GM10248 (cell line): ENCODE results near the gene NLRC5.

Experiments used
- CTCF ChIA-PET: fragments of 300-600 bp; sonication (Branson Sonifier 250); formaldehyde crosslinking; extraction: SDS; loops from one replicate; lab custom pipeline; 2021; ENCODE audit warnings: antibody characterized with exemption; lab: Yijun Ruan, JAX
- POLR2A ChIA-PET: fragments of 350-650 bp; sonication (Branson Sonifier 250); formaldehyde crosslinking; extraction: SDS; loops from one replicate; lab custom pipeline; 2020; ENCODE audit warnings: antibody characterized with exemption; lab: Yijun Ruan, JAX
- DNase-seq: peaks from one replicate; pipeline ENCODE4 v3.0.0; 2012; ENCODE audit errors: extremely low spot score
- CTCF ChIP-seq: IDR thresholded peaks from 2 replicates; pipeline ENCODE4 v1.5.1; 2012; ENCODE audit warnings: mild to moderate bottlenecking, low read depth; ENCODE audit errors: extremely low read depth, missing control alignments, control extremely low read depth

The NLRC5 gene

DNA sequence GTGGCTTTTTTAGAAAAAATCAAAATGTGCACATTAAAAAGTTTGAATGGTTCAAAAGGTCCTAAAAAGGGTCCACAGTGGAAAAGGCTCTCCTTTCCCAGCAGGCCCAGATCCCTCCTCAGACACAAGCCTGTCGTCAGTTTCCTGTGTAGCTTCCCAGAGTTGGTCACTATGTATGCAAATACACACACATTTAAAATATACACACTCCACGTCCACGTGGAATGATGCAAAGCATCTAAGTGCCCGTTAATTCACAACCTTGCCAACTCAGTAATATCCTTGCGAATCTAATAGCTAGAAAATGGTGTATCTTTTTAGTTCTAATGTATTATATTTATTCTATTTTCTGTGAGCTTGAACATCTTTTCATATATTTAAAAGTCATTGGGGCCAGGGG lies 17.7 kb downstream of the NLRC5 start:
- ChIA-PET POLR2A (no interaction called here), CTCF (interaction anchor here (0.8 to 1.9 kb wide), 6 partner anchors 18 to 43 kb away, joined by 3 to 5 read pairs (median 4); no protein-coding TSS in a partner anchor)
- no peak for TF ChIP-seq CTCF
- DNase-seq = no peak

DNA sequence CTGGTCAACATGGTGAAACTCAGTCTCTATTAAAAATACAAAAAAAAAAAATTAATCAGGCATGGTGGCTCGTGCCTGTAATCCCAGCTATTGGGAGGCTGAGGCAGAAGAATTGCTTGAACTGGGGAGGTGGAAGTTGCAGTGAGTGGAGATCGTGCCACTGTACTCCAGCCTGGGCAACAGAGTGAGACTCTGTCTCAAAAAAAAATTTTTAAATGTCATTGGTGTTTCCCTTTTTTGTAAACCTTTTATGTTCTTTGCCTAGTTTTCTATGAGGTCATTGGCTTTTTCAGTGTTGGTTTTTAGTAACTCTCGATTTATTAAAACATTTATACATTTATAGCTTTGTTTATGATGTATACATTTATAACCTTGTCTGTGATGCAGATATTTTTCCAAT lies 18.2 kb downstream of the NLRC5 start:
- no peak for TF ChIP-seq CTCF
- no peak for DNase-seq
- ChIA-PET CTCF (interaction anchor here (0.8 to 1.9 kb wide), 6 partner anchors 26 to 44 kb away, joined by 3 to 5 read pairs (median 4); no protein-coding TSS in a partner anchor), POLR2A (no interaction called here)

DNA sequence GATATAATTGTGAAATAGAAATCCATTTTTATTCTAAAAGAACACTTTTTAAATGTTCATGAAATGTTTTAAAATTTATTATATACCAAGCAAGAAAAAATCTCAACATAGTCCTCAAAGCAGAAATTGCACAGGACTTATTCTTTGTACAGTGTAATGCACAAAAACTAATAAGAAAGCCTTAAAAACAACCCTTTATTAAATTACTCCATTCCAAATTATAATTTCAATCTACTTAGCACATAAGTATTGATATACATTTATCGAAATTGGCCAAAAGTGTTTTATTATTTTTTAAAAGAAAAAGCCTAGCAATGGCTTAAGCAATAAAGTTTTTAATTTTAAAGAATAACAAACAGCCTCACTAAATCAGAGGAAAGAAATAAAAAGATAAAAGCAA lies 19.1 kb downstream of the NLRC5 start:
- POLR2A ChIA-PET = no interaction called here
- TF ChIP-seq CTCF = no peak
- CTCF ChIA-PET = interaction anchor here (0.7 to 2.9 kb wide), 6 partner anchors 9 to 43 kb away, joined by 3 to 13 read pairs (median 5); partner anchors contain the start of gene NLRC5
- no peak for DNase-seq

DNA sequence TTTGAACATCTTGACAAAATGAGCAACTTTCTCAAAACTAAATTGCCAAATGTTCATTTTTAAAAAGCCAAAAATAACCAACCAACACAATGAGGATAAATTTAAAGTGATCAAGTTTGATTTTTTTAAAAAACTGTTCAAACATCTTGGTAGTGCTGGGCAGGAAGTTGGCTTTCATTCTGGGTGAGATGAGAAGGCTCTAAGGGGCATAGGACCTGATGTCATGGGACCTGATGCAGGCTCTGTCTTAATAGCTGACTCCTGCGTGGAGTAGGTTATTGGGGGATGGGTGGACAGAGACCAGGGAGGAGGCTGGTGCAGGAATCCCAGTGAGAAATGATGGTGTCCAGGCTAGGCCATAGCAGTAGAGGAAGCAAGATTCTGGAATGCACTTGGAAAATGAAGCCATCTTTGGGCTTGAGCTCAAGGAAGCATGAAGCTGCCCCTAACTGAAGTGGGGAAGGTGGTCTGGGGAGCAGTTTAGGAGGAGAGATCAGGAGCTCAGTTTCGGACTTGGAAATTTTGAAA lies 20.4 kb downstream of the NLRC5 start:
- TF ChIP-seq CTCF = no peak
- DNase-seq = no peak
- ChIA-PET POLR2A (interaction anchor here (0.9 kb wide), 1 partner anchor 78 kb away, joined by 6 read pairs; the partner anchor contains the start of gene HERPUD1), CTCF (interaction anchor here (0.7 to 4.9 kb wide), 7 partner anchors 10 to 45 kb away, joined by 3 to 33 read pairs (median 4); partner anchors contain the start of gene NLRC5)

DNA sequence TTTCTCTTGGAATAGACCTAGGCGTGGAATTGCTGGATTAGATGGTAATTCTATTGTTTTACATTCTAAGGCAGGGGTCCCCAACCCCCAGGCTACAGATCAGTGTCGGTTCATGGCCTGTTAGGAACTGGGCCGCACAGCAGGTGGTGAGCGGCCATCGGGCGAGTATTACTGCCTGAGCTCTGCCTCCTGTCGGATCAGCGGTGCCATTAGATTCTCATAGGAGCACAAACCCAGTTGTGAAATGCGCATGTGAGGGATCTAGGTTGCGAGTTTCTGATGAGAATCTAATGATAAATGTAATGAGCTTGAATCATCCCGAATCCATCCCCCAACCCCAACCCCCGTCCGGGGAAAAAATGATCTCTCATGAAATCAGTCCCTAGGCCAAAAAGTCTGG lies 23.0 kb downstream of the NLRC5 start:
- TF ChIP-seq CTCF = no peak
- no peak for DNase-seq
- POLR2A ChIA-PET = interaction anchor here (1.1 kb wide), 1 partner anchor 10 kb away, joined by 4 read pairs; no protein-coding TSS in a partner anchor
- CTCF ChIA-PET = interaction anchor here (1.2 to 4.9 kb wide), 4 partner anchors 13 to 48 kb away, joined by 3 to 33 read pairs (median 4); no protein-coding TSS in a partner anchor

DNA sequence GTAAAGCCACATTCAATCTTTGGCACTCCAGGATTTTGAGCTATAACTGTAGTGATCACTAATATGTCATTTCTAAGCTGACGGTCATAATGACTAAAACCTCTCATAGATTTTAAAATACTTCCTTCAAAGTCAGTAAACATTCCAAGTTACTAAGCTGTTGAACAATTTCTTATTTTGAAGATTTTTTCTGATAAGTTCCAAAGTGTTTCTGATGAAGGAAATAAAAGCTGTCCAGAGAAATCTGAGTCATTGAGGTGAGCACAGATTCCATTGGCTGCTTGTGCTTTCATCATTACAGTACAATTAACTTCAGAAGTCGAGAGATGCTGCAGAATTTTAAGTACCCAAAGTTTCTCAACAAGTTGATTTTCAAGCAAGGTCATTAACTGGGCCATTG lies 23.9 kb downstream of the NLRC5 start:
- ChIA-PET POLR2A (interaction anchor here (1.1 kb wide), 1 partner anchor 9 kb away, joined by 4 read pairs; no protein-coding TSS in a partner anchor), CTCF (interaction anchor here (1.2 to 4.9 kb wide), 3 partner anchors 13 to 48 kb away, joined by 4 to 33 read pairs (median 5); no protein-coding TSS in a partner anchor)
- TF ChIP-seq CTCF = no peak
- DNase-seq = no peak
